GM12878 (cell line): ENCODE measurements around the gene FTL. TPM values are rescaled to one million over a fixed set of nuclear protein-coding genes. Genes with fewer than 3 reads are reported as not detected.

Experiments
- BHLHE40 ChIP-seq, 2 experiments: fragments of 450-650 bp in 1 of 2; IDR thresholded peaks; 2 replicates each; pipeline ENCODE4 v1.6.1; 2011 to 2017; ENCODE audit warnings: low read depth in 2 of 2, borderline replicate concordance in 1 of 2, improper control_type of control experiment in 1 of 2, low read length in 1 of 2, mild to moderate bottlenecking in 1 of 2
- CHD2 ChIP-seq: IDR thresholded peaks from 2 replicates; pipeline ENCODE4 v1.6.1; 2011; ENCODE audit warnings: low read depth, low read length, improper control_type of control experiment, borderline replicate concordance
- DPF2 ChIP-seq: fragments of 450-650 bp; IDR thresholded peaks from 2 replicates; pipeline ENCODE4 v1.6.1; 2017; ENCODE audit warnings: mild to moderate bottlenecking
- EGR1 ChIP-seq, 2 experiments: IDR thresholded peaks; 1 replicate in 1 of 2; 2 replicates in 1 of 2; pipeline ENCODE4 v1.6.1; 2011 to 2012; ENCODE audit warnings: low read depth in 2 of 2, low read length in 2 of 2, borderline replicate concordance in 1 of 2, mild to moderate bottlenecking in 1 of 2, moderate library complexity in 1 of 2
- FOS ChIP-seq: IDR thresholded peaks from 3 replicates; pipeline ENCODE4 v1.6.1; 2011; ENCODE audit warnings: borderline replicate concordance; ENCODE audit not compliant: insufficient read length; ENCODE audit errors: extremely low read depth
- HDAC2 ChIP-seq: fragments of 200-600 bp; sonication (generic); IDR thresholded peaks from 2 replicates; pipeline ENCODE4 v1.6.1; 2017
- IKZF1 ChIP-seq: fragments of 450-650 bp; conservative IDR thresholded peaks from 2 replicates; pipeline ENCODE4 v1.6.1; 2017; ENCODE audit warnings: antibody characterized with exemption, mild to moderate bottlenecking
- IKZF2 ChIP-seq, 2 experiments: fragments of 450-650 bp; IDR thresholded peaks; 2 replicates each; pipeline ENCODE4 v1.6.1; 2017; ENCODE audit warnings: mild to moderate bottlenecking in 2 of 2, moderate library complexity in 2 of 2
- IRF4 ChIP-seq: IDR thresholded peaks from 2 replicates; pipeline ENCODE4 v1.6.1; 2011; ENCODE audit warnings: low read depth, low read length
- NFXL1 ChIP-seq: fragments of 450-650 bp; IDR thresholded peaks from 2 replicates; pipeline ENCODE4 v1.6.1; 2017; ENCODE audit warnings: antibody characterized with exemption, mild to moderate bottlenecking, borderline replicate concordance
- NFYB ChIP-seq: IDR thresholded peaks from 2 replicates; pipeline ENCODE4 v1.6.1; 2011; ENCODE audit warnings: low read depth, mild to moderate bottlenecking, low read length, improper control_type of control experiment, moderate library complexity; ENCODE audit not compliant: insufficient read depth
- NR2C2 ChIP-seq: IDR thresholded peaks from 2 replicates; pipeline ENCODE4 v1.6.1; 2011; ENCODE audit warnings: borderline replicate concordance, low read depth; ENCODE audit not compliant: control insufficient read depth, insufficient read length
- RUNX3 ChIP-seq: IDR thresholded peaks from 2 replicates; pipeline ENCODE4 v1.6.1; 2012; ENCODE audit warnings: low read length, inconsistent platforms
- SIX5 ChIP-seq: IDR thresholded peaks from 2 replicates; pipeline ENCODE4 v1.6.1; 2011; ENCODE audit warnings: mild to moderate bottlenecking, low read depth, low read length, moderate library complexity; ENCODE audit not compliant: severe bottlenecking
- SMARCA5 ChIP-seq: fragments of 450-650 bp; IDR thresholded peaks from 2 replicates; pipeline ENCODE4 v1.6.1; 2017; ENCODE audit warnings: mild to moderate bottlenecking
- ZNF274 ChIP-seq: IDR thresholded peaks from one replicate; pipeline ENCODE4 v1.8.0; 2011; ENCODE audit not compliant: insufficient read length, insufficient read depth
- polyA plus RNA-seq, 11 experiments: library from polyadenylated mRNA; depleted of rRNA in 4 of 11; unstranded in 6 of 11; stranded (reverse) in 5 of 11; fragments of >200 nt; fragmentation: Nextera tagmentation in 4 of 11; fragmentation: Illumina TruSeq in 1 of 11; extraction: Ambion mirVana in 4 of 11; extraction: Trizol in 1 of 11; gene quantifications; 1 replicate in 1 of 11; 2 replicates in 10 of 11; pipeline versions ENCODE4 v1.2.1 to v1.2.3, GENCODE V29; 2011 to 2016; ENCODE audit warnings: inconsistent platforms in 2 of 11, missing spikeins in 2 of 11, low read depth in 1 of 11
- total RNA-seq, 4 experiments: library from RNA; depleted of rRNA in 3 of 4; stranded (reverse); fragments of >200 nt in 3 of 4; fragmentation: Illumina TruSeq in 1 of 4; extraction: Trizol in 1 of 4; gene quantifications; 2 replicates each; pipeline versions ENCODE4 v1.2.1 to v1.2.3, GENCODE V29; 2013 to 2021
- TF ChIP-seq, protein P1 (sequence below): IDR thresholded peaks from 2 replicates; pipeline ENCODE4 v1.6.1; 2012; ENCODE audit warnings: improper control_type of control experiment, low read depth, low read length; ENCODE audit not compliant: insufficient replicate concordance
- TF ChIP-seq, protein P2 (sequence below): fragments of 450-650 bp; formaldehyde crosslinking; IDR thresholded peaks from 2 replicates; pipeline ENCODE4 v1.4.0; 2020; ENCODE audit warnings: mild to moderate bottlenecking, moderate library complexity
- TF ChIP-seq, protein P3 (sequence below): fragments of 450-650 bp; IDR thresholded peaks from 2 replicates; pipeline ENCODE4 v1.6.1; 2017; ENCODE audit warnings: mild to moderate bottlenecking, low read depth, inconsistent platforms; ENCODE audit not compliant: poor library complexity, severe bottlenecking

Gene FTL
- total and polyA plus RNA-seq, 10 of the 15 experiments (the other 5 are each of a cell fraction or from before 2014, with no cell fraction given) = 364 to 8,913 (median 1,595) TPM

DNA sequence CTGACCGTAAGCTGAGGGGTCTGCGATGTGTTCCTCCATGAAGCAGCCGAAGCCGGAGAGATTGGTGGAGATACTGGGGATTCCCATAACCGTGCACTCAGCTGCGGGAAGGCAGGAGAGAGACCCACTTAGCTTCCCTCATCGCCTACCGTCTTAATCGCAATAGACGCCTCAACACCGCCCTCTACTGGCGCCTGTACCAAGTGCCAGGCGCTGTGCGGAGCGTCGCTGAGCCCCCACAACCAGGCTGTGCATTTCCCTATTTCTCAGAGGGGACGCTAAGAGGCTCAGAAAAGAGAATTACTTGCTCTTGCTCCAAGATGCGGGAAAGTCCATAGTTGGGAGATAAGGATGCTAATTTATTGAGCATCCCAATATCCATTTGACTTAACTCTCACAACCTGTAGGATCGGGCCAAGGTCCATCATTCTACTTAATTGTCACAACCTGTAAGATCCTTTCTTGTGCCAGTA is 5.8 kb downstream of the FTL start (continued):
- TF ChIP-seq NR2C2 (no peak), ZNF274 (no peak), RUNX3 (peak; percentile 37; the same call in 1 of the 2 replicates), IRF4 (peak; percentile 63; the same call in 1 of the 2 replicates), HDAC2 (no peak), BHLHE40 (IDR thresholded peaks at IDR 0.05; ENCODE audit: borderline replicate concordance in 1 of 2, low read depth in 2 of 2, low read length in 1 of 2) (peak; percentile 40 to 49; a peak in 2 of 4 replicates), IKZF2 (IDR thresholded peaks at IDR 0.05) (0 out of 4 replicates have a peak, but pooled peaks of 1 of the 2 experiments have one; percentile 18), DPF2 (no peak), FOS (no peak), SIX5 (no peak), SMARCA5 (peak; percentile 72), NFYB (no peak), EGR1 (IDR thresholded peaks at IDR 0.05; ENCODE audit: borderline replicate concordance in 1 of 2, low read depth in 2 of 2, low read length in 2 of 2) (no peak), IKZF1 (peak; percentile 57; the same call in 1 of the 2 replicates), CHD2 (0 out of 2 replicates have a peak, but pooled peaks have one; percentile 29), NFXL1 (no peak)
- TF ChIP-seq, protein P1, sequence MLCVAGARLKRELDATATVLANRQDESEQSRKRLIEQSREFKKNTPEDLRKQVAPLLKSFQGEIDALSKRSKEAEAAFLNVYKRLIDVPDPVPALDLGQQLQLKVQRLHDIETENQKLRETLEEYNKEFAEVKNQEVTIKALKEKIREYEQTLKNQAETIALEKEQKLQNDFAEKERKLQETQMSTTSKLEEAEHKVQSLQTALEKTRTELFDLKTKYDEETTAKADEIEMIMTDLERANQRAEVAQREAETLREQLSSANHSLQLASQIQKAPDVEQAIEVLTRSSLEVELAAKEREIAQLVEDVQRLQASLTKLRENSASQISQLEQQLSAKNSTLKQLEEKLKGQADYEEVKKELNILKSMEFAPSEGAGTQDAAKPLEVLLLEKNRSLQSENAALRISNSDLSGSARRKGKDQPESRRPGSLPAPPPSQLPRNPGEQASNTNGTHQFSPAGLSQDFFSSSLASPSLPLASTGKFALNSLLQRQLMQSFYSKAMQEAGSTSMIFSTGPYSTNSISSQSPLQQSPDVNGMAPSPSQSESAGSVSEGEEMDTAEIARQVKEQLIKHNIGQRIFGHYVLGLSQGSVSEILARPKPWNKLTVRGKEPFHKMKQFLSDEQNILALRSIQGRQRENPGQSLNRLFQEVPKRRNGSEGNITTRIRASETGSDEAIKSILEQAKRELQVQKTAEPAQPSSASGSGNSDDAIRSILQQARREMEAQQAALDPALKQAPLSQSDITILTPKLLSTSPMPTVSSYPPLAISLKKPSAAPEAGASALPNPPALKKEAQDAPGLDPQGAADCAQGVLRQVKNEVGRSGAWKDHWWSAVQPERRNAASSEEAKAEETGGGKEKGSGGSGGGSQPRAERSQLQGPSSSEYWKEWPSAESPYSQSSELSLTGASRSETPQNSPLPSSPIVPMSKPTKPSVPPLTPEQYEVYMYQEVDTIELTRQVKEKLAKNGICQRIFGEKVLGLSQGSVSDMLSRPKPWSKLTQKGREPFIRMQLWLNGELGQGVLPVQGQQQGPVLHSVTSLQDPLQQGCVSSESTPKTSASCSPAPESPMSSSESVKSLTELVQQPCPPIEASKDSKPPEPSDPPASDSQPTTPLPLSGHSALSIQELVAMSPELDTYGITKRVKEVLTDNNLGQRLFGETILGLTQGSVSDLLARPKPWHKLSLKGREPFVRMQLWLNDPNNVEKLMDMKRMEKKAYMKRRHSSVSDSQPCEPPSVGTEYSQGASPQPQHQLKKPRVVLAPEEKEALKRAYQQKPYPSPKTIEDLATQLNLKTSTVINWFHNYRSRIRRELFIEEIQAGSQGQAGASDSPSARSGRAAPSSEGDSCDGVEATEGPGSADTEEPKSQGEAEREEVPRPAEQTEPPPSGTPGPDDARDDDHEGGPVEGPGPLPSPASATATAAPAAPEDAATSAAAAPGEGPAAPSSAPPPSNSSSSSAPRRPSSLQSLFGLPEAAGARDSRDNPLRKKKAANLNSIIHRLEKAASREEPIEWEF = no peak
- TF ChIP-seq, protein P2, sequence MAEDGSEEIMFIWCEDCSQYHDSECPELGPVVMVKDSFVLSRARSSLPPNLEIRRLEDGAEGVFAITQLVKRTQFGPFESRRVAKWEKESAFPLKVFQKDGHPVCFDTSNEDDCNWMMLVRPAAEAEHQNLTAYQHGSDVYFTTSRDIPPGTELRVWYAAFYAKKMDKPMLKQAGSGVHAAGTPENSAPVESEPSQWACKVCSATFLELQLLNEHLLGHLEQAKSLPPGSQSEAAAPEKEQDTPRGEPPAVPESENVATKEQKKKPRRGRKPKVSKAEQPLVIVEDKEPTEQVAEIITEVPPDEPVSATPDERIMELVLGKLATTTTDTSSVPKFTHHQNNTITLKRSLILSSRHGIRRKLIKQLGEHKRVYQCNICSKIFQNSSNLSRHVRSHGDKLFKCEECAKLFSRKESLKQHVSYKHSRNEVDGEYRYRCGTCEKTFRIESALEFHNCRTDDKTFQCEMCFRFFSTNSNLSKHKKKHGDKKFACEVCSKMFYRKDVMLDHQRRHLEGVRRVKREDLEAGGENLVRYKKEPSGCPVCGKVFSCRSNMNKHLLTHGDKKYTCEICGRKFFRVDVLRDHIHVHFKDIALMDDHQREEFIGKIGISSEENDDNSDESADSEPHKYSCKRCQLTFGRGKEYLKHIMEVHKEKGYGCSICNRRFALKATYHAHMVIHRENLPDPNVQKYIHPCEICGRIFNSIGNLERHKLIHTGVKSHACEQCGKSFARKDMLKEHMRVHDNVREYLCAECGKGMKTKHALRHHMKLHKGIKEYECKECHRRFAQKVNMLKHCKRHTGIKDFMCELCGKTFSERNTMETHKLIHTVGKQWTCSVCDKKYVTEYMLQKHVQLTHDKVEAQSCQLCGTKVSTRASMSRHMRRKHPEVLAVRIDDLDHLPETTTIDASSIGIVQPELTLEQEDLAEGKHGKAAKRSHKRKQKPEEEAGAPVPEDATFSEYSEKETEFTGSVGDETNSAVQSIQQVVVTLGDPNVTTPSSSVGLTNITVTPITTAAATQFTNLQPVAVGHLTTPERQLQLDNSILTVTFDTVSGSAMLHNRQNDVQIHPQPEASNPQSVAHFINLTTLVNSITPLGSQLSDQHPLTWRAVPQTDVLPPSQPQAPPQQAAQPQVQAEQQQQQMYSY (CRISPR knock-in tag) = no peak
- TF ChIP-seq, protein P3, sequence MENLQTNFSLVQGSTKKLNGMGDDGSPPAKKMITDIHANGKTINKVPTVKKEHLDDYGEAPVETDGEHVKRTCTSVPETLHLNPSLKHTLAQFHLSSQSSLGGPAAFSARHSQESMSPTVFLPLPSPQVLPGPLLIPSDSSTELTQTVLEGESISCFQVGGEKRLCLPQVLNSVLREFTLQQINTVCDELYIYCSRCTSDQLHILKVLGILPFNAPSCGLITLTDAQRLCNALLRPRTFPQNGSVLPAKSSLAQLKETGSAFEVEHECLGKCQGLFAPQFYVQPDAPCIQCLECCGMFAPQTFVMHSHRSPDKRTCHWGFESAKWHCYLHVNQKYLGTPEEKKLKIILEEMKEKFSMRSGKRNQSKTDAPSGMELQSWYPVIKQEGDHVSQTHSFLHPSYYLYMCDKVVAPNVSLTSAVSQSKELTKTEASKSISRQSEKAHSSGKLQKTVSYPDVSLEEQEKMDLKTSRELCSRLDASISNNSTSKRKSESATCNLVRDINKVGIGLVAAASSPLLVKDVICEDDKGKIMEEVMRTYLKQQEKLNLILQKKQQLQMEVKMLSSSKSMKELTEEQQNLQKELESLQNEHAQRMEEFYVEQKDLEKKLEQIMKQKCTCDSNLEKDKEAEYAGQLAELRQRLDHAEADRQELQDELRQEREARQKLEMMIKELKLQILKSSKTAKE = no peak
